ENCODE results near the gene OR4D11.

DNA sequence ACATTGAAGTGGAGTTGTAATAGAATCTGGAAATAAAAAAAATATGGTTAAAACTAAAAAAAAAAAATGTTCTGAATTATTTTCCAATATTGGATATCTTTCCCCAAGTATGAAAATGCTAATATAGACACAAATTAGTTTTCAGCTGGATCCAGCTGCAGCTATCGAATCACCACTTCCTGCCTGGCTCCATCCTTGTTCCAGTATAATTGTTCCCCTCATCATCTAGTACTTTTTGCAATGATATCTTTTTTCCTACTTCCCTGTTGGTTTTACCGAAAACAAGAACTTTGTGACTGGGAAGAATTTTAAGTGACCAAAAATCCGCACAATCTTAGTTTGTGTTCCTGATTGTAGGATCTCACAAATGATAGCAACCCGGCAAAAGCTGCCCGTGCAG, 17.4 kb downstream of the OR4D11 start:
- TF ChIP-seq POLR2A (IDR thresholded peaks at IDR 0.05; ENCODE audit: low read depth, low read length), result no peak
- TF ChIP-seq, protein P1, sequence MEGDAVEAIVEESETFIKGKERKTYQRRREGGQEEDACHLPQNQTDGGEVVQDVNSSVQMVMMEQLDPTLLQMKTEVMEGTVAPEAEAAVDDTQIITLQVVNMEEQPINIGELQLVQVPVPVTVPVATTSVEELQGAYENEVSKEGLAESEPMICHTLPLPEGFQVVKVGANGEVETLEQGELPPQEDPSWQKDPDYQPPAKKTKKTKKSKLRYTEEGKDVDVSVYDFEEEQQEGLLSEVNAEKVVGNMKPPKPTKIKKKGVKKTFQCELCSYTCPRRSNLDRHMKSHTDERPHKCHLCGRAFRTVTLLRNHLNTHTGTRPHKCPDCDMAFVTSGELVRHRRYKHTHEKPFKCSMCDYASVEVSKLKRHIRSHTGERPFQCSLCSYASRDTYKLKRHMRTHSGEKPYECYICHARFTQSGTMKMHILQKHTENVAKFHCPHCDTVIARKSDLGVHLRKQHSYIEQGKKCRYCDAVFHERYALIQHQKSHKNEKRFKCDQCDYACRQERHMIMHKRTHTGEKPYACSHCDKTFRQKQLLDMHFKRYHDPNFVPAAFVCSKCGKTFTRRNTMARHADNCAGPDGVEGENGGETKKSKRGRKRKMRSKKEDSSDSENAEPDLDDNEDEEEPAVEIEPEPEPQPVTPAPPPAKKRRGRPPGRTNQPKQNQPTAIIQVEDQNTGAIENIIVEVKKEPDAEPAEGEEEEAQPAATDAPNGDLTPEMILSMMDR (IDR thresholded peaks at IDR 0.05; ENCODE audit: extremely low read depth in 1 of 2, insufficient read depth in 1 of 2, low read depth in 1 of 2, low read length in 2 of 2), result no peak
- no peak for TF ChIP-seq FOS (IDR thresholded peaks at IDR 0.05; ENCODE audit: borderline replicate concordance, insufficient read depth, low read length)
- no peak for TF ChIP-seq EZH2 (IDR thresholded peaks at IDR 0.05; ENCODE audit: borderline replicate concordance, low read depth, low read length, severe bottlenecking)
